ENCODE data around the gene PRR5.

PRR5 gene

DNA sequence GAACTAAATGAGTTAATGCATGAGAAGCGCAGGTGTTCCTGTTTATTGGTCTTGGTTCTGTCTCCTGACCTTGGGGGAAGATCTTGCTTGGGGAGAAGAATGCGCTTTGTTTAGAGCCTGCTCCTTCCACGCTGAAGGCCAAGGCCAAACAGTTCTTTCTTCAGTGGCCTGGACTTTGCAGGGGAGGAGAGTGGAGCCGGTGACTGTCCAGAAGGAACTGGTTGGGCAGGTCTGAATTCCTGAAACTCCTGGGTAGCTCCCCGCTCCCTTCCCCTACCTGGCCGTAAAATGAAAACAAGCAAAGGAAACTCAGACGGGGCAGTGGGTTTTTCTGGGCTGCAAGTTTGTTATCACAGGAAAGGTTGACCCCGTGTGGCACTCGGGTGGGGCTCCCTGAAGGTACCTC, 54.0 kb downstream of the PRR5 start:
- no peak for DNase-seq (ENCODE audit: low read depth in 2 of 2)

GRCh38 chr22:44758344-44758973, 56.5 kb downstream of the PRR5 start:
- no peak for DNase-seq (ENCODE audit: low read depth in 2 of 2)

DNA sequence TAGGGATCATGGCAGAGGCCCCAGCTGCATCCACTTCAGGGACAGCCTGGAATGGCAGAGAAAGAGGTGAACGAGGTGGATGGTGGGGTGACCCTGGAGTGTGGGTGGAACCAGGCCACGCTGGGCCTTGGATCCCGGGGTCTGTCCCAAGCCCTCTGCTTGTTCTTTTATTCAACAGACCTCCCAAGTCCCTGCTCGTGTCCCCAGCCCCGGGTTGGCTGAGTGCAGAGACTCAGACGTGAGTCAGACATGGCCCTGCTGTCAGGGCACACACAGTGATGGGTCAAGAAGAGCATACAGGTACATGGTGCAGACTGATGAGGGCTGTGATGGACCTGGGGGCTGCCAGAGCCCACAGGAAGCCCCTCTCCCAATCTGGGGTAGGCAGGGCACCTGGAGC, 57.0 kb downstream of the PRR5 start:
- DNase-seq (ENCODE audit: low read depth in 2 of 2), result no peak

DNA sequence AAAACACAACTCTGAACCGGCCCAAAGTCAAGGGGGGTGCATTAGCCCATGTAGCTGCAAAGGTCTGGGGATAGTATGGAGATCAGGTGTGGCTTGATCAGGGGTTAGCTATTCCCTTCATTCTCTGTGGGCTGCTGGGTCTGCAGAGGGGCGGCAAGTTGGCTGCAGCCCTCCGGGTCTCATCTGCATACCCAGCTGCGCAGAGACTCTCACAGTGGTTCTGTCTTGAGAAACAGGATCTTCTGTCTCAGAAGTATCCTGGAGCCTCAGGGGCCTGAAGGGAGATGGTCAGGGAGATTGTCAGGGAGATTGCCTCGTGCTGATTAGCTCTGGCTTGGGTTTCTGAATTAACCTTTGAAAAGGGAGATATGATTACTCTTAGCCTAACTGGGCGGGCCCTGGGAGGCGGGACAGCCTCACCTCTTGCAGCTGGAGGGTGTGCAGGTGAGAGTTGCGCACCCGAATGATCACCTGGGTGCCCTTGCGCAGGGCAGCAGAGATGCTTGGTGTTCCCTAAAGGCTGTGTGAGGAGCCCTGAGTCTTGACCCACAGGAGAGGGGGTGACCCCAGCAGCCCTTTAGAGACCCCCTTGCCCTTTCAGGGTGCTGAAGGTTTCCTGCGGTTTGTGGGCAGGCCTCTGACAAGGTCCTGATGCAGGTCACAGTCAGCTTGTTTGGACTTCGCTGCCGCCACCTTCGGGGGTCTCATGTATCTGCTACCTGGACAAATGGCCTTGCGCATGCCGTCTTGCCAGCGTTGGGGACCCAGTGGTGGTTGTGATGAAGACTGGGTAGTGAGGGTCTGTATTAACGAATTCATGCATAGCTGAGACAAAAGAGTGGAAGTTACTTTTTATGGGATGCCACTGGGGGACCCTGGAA, 57.7 kb downstream of the PRR5 start:
- no peak for DNase-seq (ENCODE audit: low read depth in 2 of 2)

- no peak for DNase-seq (ENCODE audit: low read depth in 2 of 2)
Observed at GRCh38 chr22:44760476-44760875, 58.5 kb downstream of the PRR5 start.

DNA sequence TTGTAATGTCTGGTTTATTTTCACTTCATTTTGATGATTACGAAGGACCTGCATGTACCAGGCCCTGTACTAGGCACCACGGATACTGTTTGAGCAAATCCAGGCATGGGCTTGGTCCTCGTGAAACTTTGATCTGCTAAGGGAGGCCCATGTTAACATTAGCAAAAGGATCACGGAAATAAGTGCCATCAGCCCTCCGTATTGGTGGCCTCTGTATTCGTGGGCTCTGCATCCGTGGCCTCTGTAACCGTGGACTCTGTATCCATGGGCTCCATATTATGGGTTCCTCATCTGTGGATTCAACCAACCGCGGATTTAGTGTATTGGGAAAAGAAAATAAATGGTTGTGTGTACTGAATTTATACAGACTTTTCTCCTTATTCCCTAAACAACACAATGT, 59.0 kb downstream of the PRR5 start:
- no peak for DNase-seq (ENCODE audit: low read depth in 2 of 2)

DNA sequence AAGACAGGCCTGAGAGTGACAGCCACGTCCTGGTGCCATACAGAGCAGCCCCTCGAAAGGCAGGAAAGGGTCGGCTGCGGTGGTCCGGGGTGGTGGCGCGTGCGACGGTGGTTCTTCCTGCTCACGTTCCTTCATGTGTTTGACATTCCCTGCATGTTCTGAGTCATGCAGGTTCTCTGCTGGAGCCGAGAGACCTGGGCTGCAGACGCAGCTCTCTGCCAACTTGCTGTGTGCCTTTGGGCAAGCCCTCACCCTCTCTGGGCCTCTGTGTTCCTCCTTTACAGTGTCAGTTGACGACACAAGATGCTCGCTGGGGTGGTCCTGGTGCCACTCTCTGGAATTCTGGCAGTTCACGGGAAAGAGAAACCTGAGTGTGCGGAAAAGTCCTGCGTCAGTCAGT, 62.4 kb downstream of the PRR5 start:
- no peak for DNase-seq (ENCODE audit: low read depth in 2 of 2)

DNA sequence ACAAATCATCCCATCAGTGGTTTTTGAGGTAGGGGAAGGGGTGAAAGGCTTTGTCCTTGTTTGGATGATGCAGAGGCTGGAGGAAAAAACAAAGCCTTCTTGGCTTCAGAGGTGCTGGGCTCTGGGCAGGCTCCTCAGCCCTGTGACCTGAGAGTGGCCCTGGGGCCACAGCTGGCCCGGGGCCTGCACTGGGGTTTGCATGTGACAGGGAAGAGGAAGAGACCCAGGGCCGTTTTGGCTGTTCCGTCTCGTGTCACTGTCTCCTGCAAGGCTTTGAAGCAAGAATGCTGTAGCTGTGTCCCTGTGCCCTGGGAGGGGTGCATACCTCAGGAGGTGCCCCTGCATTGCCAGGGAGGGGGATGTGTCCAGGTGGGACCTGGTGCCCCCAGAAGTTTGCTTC, 63.0 kb downstream of the PRR5 start:
- DNase-seq (ENCODE audit: low read depth in 2 of 2), result no peak

GRCh38 chr22:44765571-44766285, 63.7 kb downstream of the PRR5 start:
- no peak for DNase-seq (ENCODE audit: low read depth in 2 of 2)

DNA sequence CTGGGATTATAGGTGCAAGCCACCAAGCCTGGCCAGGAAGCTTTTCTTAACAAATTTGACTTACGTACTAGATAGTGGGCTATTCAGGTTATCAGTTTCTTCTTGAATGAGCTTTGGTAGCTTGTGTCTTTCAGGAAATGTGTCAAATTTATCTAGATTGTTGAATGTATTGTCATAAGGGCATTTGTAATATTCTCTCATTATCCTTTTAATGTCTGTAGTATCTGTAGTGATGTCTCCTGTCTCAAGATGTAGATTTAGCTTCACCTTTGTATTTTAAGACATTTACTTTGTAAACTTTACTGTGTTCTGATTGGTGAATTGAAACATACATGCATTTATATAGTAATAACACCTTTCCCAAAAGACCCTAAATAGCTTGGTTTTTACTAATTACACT, 71.1 kb downstream of the PRR5 start:
- no peak for DNase-seq (ENCODE audit: low read depth in 2 of 2)

GRCh38 chr22:44775862-44776261, 73.9 kb downstream of the PRR5 start:
- no peak for DNase-seq (ENCODE audit: low read depth in 2 of 2)

GRCh38 chr22:44776605-44777363, 74.8 kb downstream of the PRR5 start:
- no peak for DNase-seq (ENCODE audit: low read depth in 2 of 2)

GRCh38 chr22:44777364-44777755, 75.4 kb downstream of the PRR5 start:
- DNase-seq (ENCODE audit: low read depth in 2 of 2), result no peak

GRCh38 chr22:44780876-44781449, 79.0 kb downstream of the PRR5 start:
- DNase-seq (ENCODE audit: low read depth in 2 of 2), result no peak

DNA sequence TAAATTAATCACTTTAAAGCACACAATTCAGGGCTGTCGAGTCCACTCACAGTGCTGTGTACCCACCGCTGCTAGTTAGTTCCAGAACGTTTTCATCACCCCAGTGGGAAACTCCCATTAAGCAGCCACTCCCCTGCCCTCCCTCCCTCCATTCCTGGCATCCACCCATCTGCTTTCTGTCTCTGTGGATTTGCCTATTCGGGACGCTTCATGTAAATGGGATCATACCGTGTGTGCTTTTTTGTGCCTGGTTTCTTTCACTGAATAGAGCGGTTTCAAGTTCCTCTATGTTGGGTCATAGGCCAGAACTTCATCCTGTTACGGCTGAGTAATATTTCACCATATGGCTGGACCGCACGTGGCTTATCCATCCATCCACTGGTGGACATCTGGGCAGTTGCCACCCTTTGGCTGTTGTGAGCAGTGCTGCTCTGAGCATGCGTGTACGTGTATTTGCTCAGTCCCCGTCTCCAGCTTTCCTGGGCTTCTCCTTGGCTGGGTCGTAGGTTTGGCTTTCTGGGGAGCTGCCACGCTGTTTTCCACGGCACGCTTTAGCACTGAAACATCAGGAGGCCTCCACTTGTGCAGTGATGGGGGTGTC, 80.5 kb downstream of the PRR5 start:
- no peak for DNase-seq (ENCODE audit: low read depth in 2 of 2)

- DNase-seq (ENCODE audit: low read depth in 2 of 2), result no peak
Observed at GRCh38 chr22:44783091-44783490, 81.1 kb downstream of the PRR5 start.

GRCh38 chr22:44783581-44783980, 81.6 kb downstream of the PRR5 start:
- no peak for DNase-seq (ENCODE audit: low read depth in 2 of 2)

- DNase-seq (ENCODE audit: low read depth in 2 of 2), result no peak
Observed at GRCh38 chr22:44786136-44786535, 84.1 kb downstream of the PRR5 start.

DNA sequence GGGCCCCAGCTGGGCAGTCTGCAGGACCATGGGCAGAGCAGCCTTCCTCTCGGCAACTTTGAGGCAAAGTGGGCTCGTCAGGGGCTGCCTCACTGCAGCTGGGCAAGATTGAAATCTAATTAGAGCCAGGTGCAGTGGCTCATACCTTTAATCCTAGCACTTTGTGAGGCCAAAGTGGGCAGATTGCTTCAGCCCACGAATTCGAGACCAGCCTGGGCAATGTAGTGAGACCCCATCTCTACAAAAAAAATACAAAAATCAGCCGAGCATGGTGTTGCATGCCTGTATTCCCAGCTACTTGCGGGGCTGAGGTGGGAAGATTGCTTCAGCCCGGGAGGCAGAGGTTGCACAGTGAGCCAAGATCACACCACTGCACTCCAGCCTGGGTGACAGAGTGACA, 84.6 kb downstream of the PRR5 start:
- no peak for DNase-seq (ENCODE audit: low read depth in 2 of 2)

Measured in stimulated activated CD4-positive, alpha-beta T cell treated with anti-CD3 and anti-CD28 coated beads, Interleukin-12 subunit alpha, Interleukin-12 subunit beta, amount 100 ng/mL, for 24 hours (primary cell).